NCI-H2107 (cell line): ENCODE data around the gene SSBP3.

Source experiments
- DNase-seq: peaks from one replicate; lab custom pipeline; 2025; lab: John Stamatoyannopoulos, UW

SSBP3 gene

GRCh38 chr1:54284781-54285529 lies 121.2 kb downstream of the SSBP3 start:
- DNase-seq, result no peak

- no peak for DNase-seq
These were observed 122.4 kb downstream of the SSBP3 start for GRCh38 chr1:54283635-54284385.

- DNase-seq, result no peak
These were observed 123.9 kb downstream of the SSBP3 start for GRCh38 chr1:54282101-54282847.

- DNase-seq, result no peak
These were observed 125.5 kb downstream of the SSBP3 start for GRCh38 chr1:54280651-54281050.

- DNase-seq, result no peak
These were observed 126.7 kb downstream of the SSBP3 start for GRCh38 chr1:54279457-54279856.

GRCh38 chr1:54278941-54279422 lies 127.2 kb downstream of the SSBP3 start:
- no peak for DNase-seq

- DNase-seq, result no peak
These were observed 128.5 kb downstream of the SSBP3 start for GRCh38 chr1:54277451-54278341.

GRCh38 chr1:54276617-54277450 lies 129.4 kb downstream of the SSBP3 start:
- no peak for DNase-seq

GRCh38 chr1:54275349-54275748 lies 130.8 kb downstream of the SSBP3 start:
- DNase-seq, result no peak

- no peak for DNase-seq
These were observed 131.3 kb downstream of the SSBP3 start for GRCh38 chr1:54274881-54275280.

GRCh38 chr1:54274448-54274847 lies 131.7 kb downstream of the SSBP3 start:
- DNase-seq, result no peak

- no peak for DNase-seq
These were observed 132.4 kb downstream of the SSBP3 start for GRCh38 chr1:54273795-54274163.

- no peak for DNase-seq
These were observed 133.0 kb downstream of the SSBP3 start for GRCh38 chr1:54273092-54273794.

- no peak for DNase-seq
These were observed 133.5 kb downstream of the SSBP3 start for GRCh38 chr1:54272772-54273091.

GRCh38 chr1:54272134-54272533 lies 134.1 kb downstream of the SSBP3 start:
- DNase-seq, result no peak

GRCh38 chr1:54271341-54271740 lies 134.9 kb downstream of the SSBP3 start:
- no peak for DNase-seq

- DNase-seq, result no peak
These were observed 135.7 kb downstream of the SSBP3 start for GRCh38 chr1:54270543-54270942.

GRCh38 chr1:54268762-54269297 lies 137.4 kb downstream of the SSBP3 start:
- no peak for DNase-seq

GRCh38 chr1:54267815-54268761 lies 138.1 kb downstream of the SSBP3 start:
- no peak for DNase-seq
